ENCODE data around the gene PCSK6.

The PCSK6 gene

DNA sequence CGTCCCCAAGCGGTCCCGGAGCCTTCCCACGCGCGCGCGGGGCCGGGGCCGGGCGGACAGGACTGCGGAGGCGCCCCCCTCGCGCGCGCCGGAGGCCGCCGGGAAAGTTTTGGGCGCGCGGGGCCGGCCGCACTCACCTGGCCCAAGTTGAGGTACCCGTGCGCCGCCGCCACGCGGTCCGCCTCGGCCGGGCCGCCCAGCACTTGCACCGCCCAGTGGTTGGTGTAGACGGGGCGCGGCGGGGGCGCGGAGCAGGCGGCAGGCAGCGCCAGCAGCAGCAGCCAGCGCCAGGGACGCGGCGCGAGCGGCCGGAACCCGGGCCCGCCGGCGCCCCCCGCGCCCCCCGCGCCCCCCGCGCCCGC lies 289 bp downstream of the PCSK6 start:
- TF ChIP-seq, protein P1, sequence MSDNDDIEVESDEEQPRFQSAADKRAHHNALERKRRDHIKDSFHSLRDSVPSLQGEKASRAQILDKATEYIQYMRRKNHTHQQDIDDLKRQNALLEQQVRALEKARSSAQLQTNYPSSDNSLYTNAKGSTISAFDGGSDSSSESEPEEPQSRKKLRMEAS (IDR thresholded peaks at IDR 0.05) = peak; percentile 79; the same call in 1 of the 2 replicates
- TF ChIP-seq, protein P2, sequence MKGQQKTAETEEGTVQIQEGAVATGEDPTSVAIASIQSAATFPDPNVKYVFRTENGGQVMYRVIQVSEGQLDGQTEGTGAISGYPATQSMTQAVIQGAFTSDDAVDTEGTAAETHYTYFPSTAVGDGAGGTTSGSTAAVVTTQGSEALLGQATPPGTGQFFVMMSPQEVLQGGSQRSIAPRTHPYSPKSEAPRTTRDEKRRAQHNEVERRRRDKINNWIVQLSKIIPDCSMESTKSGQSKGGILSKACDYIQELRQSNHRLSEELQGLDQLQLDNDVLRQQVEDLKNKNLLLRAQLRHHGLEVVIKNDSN (IDR thresholded peaks at IDR 0.05) = no peak
- no peak for TF ChIP-seq CEBPB (IDR thresholded peaks at IDR 0.05)

DNA sequence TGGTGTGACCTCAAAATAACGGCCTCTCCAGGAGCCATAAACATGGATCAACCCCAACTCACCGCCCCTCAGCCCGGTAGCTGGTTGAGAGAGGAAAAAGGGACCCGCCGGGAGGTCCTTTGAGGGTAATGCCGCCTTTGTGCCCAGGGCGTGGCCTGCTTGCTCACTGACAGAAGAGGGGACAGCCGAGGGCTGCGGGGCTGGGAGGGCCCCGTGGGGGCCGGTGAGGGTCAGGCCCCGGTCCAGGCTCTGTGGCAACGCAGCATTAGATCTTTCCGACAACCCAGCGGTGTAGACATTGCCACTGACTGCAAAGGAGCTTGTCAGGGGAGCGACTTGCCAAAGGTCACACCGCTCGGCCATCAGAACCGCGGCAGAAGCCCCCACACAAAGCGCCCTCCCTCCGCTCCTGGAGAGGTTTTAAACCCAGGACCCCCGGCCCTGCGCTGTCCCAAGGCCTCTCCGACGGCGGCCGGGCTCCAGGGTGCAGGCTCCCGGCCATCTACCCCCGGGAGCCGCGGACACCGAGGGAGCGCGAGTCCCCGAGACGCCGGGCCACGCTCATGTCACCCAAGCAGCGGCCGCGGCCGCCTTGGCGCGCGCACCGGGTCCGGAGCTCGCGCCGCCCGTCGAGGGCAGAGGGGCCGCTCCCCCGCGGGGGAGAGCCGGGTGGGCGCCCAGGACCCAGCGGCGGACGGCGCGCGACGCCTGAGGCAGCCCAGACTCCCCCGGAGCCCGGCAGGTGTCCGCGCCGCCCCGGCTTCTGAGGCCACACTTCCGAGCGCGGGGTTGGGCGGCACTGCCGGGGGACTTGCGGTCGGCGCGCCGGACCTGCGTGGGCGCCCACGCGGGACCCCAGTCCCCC lies 975 bp downstream of the PCSK6 start:
- TF ChIP-seq TCF12 (IDR thresholded peaks at IDR 0.05; ENCODE audit: low read depth) = no peak
- no peak for TF ChIP-seq CREB1 (IDR thresholded peaks at IDR 0.05; ENCODE audit: low read depth)
- no peak for TF ChIP-seq CEBPB (IDR thresholded peaks at IDR 0.05)
- TF ChIP-seq NFIC (IDR thresholded peaks at IDR 0.05) = no peak
- TF ChIP-seq, protein P3, sequence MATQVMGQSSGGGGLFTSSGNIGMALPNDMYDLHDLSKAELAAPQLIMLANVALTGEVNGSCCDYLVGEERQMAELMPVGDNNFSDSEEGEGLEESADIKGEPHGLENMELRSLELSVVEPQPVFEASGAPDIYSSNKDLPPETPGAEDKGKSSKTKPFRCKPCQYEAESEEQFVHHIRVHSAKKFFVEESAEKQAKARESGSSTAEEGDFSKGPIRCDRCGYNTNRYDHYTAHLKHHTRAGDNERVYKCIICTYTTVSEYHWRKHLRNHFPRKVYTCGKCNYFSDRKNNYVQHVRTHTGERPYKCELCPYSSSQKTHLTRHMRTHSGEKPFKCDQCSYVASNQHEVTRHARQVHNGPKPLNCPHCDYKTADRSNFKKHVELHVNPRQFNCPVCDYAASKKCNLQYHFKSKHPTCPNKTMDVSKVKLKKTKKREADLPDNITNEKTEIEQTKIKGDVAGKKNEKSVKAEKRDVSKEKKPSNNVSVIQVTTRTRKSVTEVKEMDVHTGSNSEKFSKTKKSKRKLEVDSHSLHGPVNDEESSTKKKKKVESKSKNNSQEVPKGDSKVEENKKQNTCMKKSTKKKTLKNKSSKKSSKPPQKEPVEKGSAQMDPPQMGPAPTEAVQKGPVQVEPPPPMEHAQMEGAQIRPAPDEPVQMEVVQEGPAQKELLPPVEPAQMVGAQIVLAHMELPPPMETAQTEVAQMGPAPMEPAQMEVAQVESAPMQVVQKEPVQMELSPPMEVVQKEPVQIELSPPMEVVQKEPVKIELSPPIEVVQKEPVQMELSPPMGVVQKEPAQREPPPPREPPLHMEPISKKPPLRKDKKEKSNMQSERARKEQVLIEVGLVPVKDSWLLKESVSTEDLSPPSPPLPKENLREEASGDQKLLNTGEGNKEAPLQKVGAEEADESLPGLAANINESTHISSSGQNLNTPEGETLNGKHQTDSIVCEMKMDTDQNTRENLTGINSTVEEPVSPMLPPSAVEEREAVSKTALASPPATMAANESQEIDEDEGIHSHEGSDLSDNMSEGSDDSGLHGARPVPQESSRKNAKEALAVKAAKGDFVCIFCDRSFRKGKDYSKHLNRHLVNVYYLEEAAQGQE (IDR thresholded peaks at IDR 0.05; ENCODE audit: low read depth) = no peak
- TF ChIP-seq, protein P2 (IDR thresholded peaks at IDR 0.05) = no peak
- TF ChIP-seq YY1 (IDR thresholded peaks at IDR 0.05; ENCODE audit: low read depth) = no peak
- no peak for TF ChIP-seq RAD21 (IDR thresholded peaks at IDR 0.05; ENCODE audit: low read depth)

DNA sequence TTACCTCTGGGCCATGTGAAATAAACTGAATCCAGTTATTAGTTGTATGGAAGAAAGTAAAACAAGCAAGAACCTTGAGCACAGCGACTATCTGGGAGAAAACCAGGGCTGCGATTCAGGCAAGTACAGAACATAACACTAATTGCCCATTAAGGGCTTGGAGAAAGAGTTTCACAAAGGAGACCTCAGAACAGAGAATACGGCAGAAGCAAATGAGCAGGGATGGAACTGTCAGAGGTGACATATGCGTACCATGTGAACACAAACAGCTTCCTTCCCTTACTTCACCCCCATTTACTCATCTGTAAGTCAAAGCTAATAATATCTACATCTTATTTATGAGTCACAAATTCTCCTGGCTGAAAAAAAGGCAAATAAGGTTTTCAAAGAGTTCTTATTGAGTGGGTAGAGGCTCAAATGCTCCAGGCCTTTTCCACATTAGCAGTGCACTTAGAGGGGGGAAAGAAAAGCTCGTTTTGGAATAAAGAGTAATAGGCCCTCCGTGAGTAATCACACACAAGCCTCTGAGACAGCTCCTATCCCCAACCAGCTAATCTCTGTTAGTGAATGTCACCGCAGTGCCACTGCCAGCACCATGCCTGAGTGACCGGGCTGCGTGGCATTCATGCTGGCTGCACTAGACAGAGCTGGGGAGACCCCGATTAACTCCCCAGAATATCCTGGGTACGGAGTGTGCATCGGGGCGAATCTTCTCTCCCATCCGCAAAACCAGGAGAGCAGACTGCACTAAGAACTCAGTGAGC lies 2.6 kb downstream of the PCSK6 start:
- TF ChIP-seq, protein P3 (IDR thresholded peaks at IDR 0.05; ENCODE audit: low read depth) = no peak
- TF ChIP-seq EGR1 (IDR thresholded peaks at IDR 0.05) = no peak
- TF ChIP-seq, protein P1 (IDR thresholded peaks at IDR 0.05) = no peak
- no peak for TF ChIP-seq YY1 (IDR thresholded peaks at IDR 0.05; ENCODE audit: low read depth)
- no peak for TF ChIP-seq RAD21 (IDR thresholded peaks at IDR 0.05; ENCODE audit: low read depth)
- TF ChIP-seq NFIC (IDR thresholded peaks at IDR 0.05) = no peak
- TF ChIP-seq TCF12 (IDR thresholded peaks at IDR 0.05; ENCODE audit: low read depth) = no peak
- TF ChIP-seq FOXM1 (IDR thresholded peaks at IDR 0.05; ENCODE audit: borderline replicate concordance, low read depth) = no peak
- TF ChIP-seq EP300 (IDR thresholded peaks at IDR 0.05; ENCODE audit: borderline replicate concordance) = no peak
- TF ChIP-seq CREB1 (IDR thresholded peaks at IDR 0.05; ENCODE audit: low read depth) = no peak
- TF ChIP-seq TEAD4 (IDR thresholded peaks at IDR 0.05) = no peak
- TF ChIP-seq, protein P2 (IDR thresholded peaks at IDR 0.05) = no peak

DNA sequence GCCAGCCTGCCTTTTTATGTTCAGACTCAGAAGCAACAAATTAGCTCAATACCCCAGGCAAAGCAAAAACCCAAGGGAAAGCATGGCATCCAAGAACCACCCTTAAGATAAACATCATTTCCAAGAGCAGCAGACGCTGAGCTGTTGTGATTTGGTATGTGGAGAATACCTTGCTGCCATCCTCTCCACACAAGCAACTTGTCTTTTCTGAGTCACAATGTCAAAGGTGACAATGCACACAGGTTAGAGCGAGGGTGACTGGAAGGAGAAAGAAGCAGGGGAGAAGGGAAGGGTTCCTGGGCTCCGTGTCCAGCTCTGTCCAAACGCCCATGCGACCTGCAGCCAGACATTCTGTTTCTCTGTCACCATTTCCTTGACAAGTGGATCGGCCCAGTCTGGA lies 6.0 kb downstream of the PCSK6 start:
- TF ChIP-seq, protein P1 (IDR thresholded peaks at IDR 0.05) = no peak
- TF ChIP-seq CREB1 (IDR thresholded peaks at IDR 0.05; ENCODE audit: low read depth) = no peak
- TF ChIP-seq TCF12 (IDR thresholded peaks at IDR 0.05; ENCODE audit: low read depth) = no peak
- TF ChIP-seq EP300 (IDR thresholded peaks at IDR 0.05; ENCODE audit: borderline replicate concordance) = no peak
- no peak for TF ChIP-seq YY1 (IDR thresholded peaks at IDR 0.05; ENCODE audit: low read depth)
- TF ChIP-seq RAD21 (IDR thresholded peaks at IDR 0.05; ENCODE audit: low read depth) = no peak
- TF ChIP-seq NFIC (IDR thresholded peaks at IDR 0.05) = no peak
- TF ChIP-seq, protein P3 (IDR thresholded peaks at IDR 0.05; ENCODE audit: low read depth) = no peak
- TF ChIP-seq FOXM1 (IDR thresholded peaks at IDR 0.05; ENCODE audit: borderline replicate concordance, low read depth) = no peak
- TF ChIP-seq TEAD4 (IDR thresholded peaks at IDR 0.05) = no peak
- TF ChIP-seq TAF1 (IDR thresholded peaks at IDR 0.05; ENCODE audit: low read depth) = no peak
- no peak for TF ChIP-seq ZBTB7A (IDR thresholded peaks at IDR 0.05; ENCODE audit: low read depth)
- TF ChIP-seq EGR1 (IDR thresholded peaks at IDR 0.05) = no peak
- TF ChIP-seq CEBPB (IDR thresholded peaks at IDR 0.05) = no peak
- TF ChIP-seq, protein P2 (IDR thresholded peaks at IDR 0.05) = no peak

Data from Ishikawa (cell line).